H9 (cell line): ENCODE results near the gene CLEC4G. TPM values are rescaled to one million over a fixed set of nuclear protein-coding genes. Genes with fewer than 3 reads are reported as not detected.
A peak's percentile ranks its signal among the peaks of the same experiment; 100 is the strongest.

Experiments used
- DNase-seq: peaks from one replicate; pipeline ENCODE4 v3.0.0-alpha.2; 2017
- H2AFZ ChIP-seq: one replicate; pipeline ENCODE4 v1.6.1; 2013; ENCODE audit warnings: mild to moderate bottlenecking, low read length, control low read depth, moderate library complexity
- H2AK5ac ChIP-seq: 2 replicates; pipeline ENCODE4 v1.6.1; 2013; ENCODE audit warnings: low read length, control low read depth, mixed read lengths; ENCODE audit not compliant: insufficient read length
- H2BK120ac ChIP-seq: one replicate; pipeline ENCODE4 v1.6.1; 2013; ENCODE audit warnings: low read depth, mild to moderate bottlenecking, low read length, control low read depth, inconsistent platforms; ENCODE audit not compliant: poor library complexity, severe bottlenecking
- H2BK12ac ChIP-seq: 2 replicates; pipeline ENCODE4 v1.6.1; 2013; ENCODE audit warnings: low read length, control low read depth, mixed read lengths, low read depth; ENCODE audit not compliant: insufficient read length
- H2BK15ac ChIP-seq: 2 replicates; pipeline ENCODE4 v1.6.1; 2013; ENCODE audit warnings: low read depth, low read length, control low read depth
- H2BK20ac ChIP-seq: one replicate; pipeline ENCODE4 v1.6.1; 2013; ENCODE audit warnings: low read depth, mild to moderate bottlenecking, low read length, control low read depth, inconsistent platforms; ENCODE audit not compliant: poor library complexity, severe bottlenecking
- H2BK5ac ChIP-seq: 2 replicates; pipeline ENCODE4 v1.6.1; 2013; ENCODE audit warnings: low read length, control low read depth, mixed read lengths; ENCODE audit not compliant: insufficient read length
- H3K14ac ChIP-seq: 2 replicates; pipeline ENCODE4 v1.6.1; 2013; ENCODE audit warnings: low read length, control low read depth; ENCODE audit not compliant: insufficient read depth
- H3K18ac ChIP-seq: 2 replicates; pipeline ENCODE4 v1.6.1; 2013; ENCODE audit warnings: low read depth, mild to moderate bottlenecking, mixed read lengths, low read length, control low read depth; ENCODE audit not compliant: insufficient read length
- H3K23ac ChIP-seq: 2 replicates; pipeline ENCODE4 v1.6.1; 2013; ENCODE audit warnings: low read length, control low read depth, mixed read lengths, low read depth; ENCODE audit not compliant: insufficient read length
- H3K23me2 ChIP-seq: 2 replicates; pipeline ENCODE4 v1.6.1; 2013; ENCODE audit warnings: low read depth, mild to moderate bottlenecking, mixed read lengths, low read length, control low read depth; ENCODE audit not compliant: insufficient read length, poor library complexity, severe bottlenecking
- H3K27ac ChIP-seq: 2 replicates; pipeline ENCODE4 v1.5.1; 2013; ENCODE audit warnings: low read length, control low read depth, mixed read lengths, low read depth; ENCODE audit not compliant: insufficient read length
- H3K27me3 ChIP-seq: 2 replicates; pipeline ENCODE4 v1.6.1; 2013; ENCODE audit warnings: low read length, control low read depth, inconsistent platforms; ENCODE audit not compliant: insufficient read depth
- H3K4ac ChIP-seq: 2 replicates; pipeline ENCODE4 v1.6.1; 2013; ENCODE audit warnings: low read depth, mild to moderate bottlenecking, control low read depth, inconsistent platforms, low read length, moderate library complexity
- H3K4me1 ChIP-seq: 2 replicates; pipeline ENCODE4 v1.6.1; 2013; ENCODE audit warnings: low read length, control low read depth, inconsistent platforms; ENCODE audit not compliant: insufficient read depth
- H3K4me2 ChIP-seq: 2 replicates; pipeline ENCODE4 v1.6.1; 2013; ENCODE audit warnings: low read length, control low read depth, mixed read lengths; ENCODE audit not compliant: insufficient read length, insufficient read depth
- H3K56ac ChIP-seq: 2 replicates; pipeline ENCODE4 v1.6.1; 2013; ENCODE audit warnings: low read depth, mild to moderate bottlenecking, mixed read lengths, low read length, control low read depth; ENCODE audit not compliant: insufficient read length
- H3K79me1 ChIP-seq: 2 replicates; pipeline ENCODE4 v1.6.1; 2013; ENCODE audit warnings: low read depth, mild to moderate bottlenecking, moderate library complexity, low read length, control low read depth, inconsistent platforms; ENCODE audit not compliant: insufficient read depth, poor library complexity, severe bottlenecking
- H3K79me2 ChIP-seq: 2 replicates; pipeline ENCODE4 v1.6.1; 2013; ENCODE audit warnings: low read length, control low read depth, inconsistent platforms; ENCODE audit not compliant: insufficient read depth
- H3K9ac ChIP-seq: 2 replicates; pipeline ENCODE4 v1.6.1; 2013; ENCODE audit warnings: low read length, control low read depth, mixed read lengths; ENCODE audit not compliant: insufficient read length; ENCODE audit errors: extremely low read depth
- H3K9me3 ChIP-seq: one replicate; pipeline ENCODE4 v1.6.1; 2013; ENCODE audit warnings: low read depth, low read length, inconsistent platforms; ENCODE audit not compliant: control insufficient read depth
- H3T11ph ChIP-seq: one replicate; pipeline ENCODE4 v1.6.1; 2013; ENCODE audit warnings: mild to moderate bottlenecking, low read length, control low read depth, inconsistent platforms
- H4K20me1 ChIP-seq: one replicate; pipeline ENCODE4 v1.6.1; 2013; ENCODE audit not compliant: control insufficient read depth, insufficient read length, insufficient read depth
- H4K5ac ChIP-seq: 2 replicates; pipeline ENCODE4 v1.6.1; 2013; ENCODE audit warnings: low read depth, mild to moderate bottlenecking, mixed read lengths, low read length, control low read depth; ENCODE audit not compliant: insufficient read length
- H4K8ac ChIP-seq: replicated peaks from 2 replicates; pipeline ENCODE4 v1.6.1; 2013; ENCODE audit warnings: low read length, control low read depth, mixed read lengths, low read depth; ENCODE audit not compliant: insufficient read length
- H4K91ac ChIP-seq: 2 replicates; pipeline ENCODE4 v1.6.1; 2013; ENCODE audit warnings: low read depth, mild to moderate bottlenecking, moderate library complexity, mixed read lengths, low read length, control low read depth; ENCODE audit not compliant: insufficient read length
- H3K27ac Mint-ChIP-seq, 3 experiments: 2 replicates in 2 of 3; 3 replicates in 1 of 3; pipeline ENCODE4 v1.8.0; 2020 to 2021; ENCODE audit warnings: mixed read lengths in 3 of 3, mild to moderate bottlenecking in 1 of 3, moderate library complexity in 1 of 3
- H3K27me3 Mint-ChIP-seq: 2 replicates; pipeline ENCODE4 v1.8.0; 2021; ENCODE audit warnings: low read depth, mild to moderate bottlenecking, moderate library complexity, mixed read lengths
- H3K36me3 Mint-ChIP-seq, 3 experiments: 2 replicates in 2 of 3; 3 replicates in 1 of 3; pipeline ENCODE4 v1.8.0; 2020 to 2021; ENCODE audit warnings: low read depth in 3 of 3, mixed read lengths in 3 of 3; ENCODE audit not compliant: insufficient read depth in 1 of 3
- H3K4me1 Mint-ChIP-seq, 2 experiments: 2 replicates each; pipeline ENCODE4 v1.8.0; 2020; ENCODE audit warnings: mixed read lengths in 2 of 2
- H3K4me3 Mint-ChIP-seq, 2 experiments: 2 replicates in 1 of 2; 3 replicates in 1 of 2; pipeline ENCODE4 v1.8.0; 2020 to 2021; ENCODE audit warnings: mild to moderate bottlenecking in 2 of 2, mixed read lengths in 2 of 2, moderate library complexity in 1 of 2
- H3K9me3 Mint-ChIP-seq, 2 experiments: 2 replicates in 1 of 2; 3 replicates in 1 of 2; pipeline ENCODE4 v1.8.0; 2020; ENCODE audit warnings: mild to moderate bottlenecking in 2 of 2, mixed read lengths in 2 of 2, moderate library complexity in 1 of 2
- WGBS: extraction: QIAGEN DNeasy Blood & Tissue Kit; methylation state at CpG from one replicate; pipeline ENCODE4 v1.1.7; 2013; ENCODE audit warnings: missing lambda C conversion rate, low lambda C conversion rate, mixed read lengths; ENCODE audit not compliant: insufficient read length; ENCODE audit errors: extremely low coverage; 5-methylcytosine and 5-hydroxymethylcytosine counted together
- total RNA-seq: library from RNA; stranded (reverse); gene quantifications from 2 replicates; pipeline ENCODE4 v1.2.1, GENCODE V29; 2021
- TF ChIP-seq, protein P1 (sequence below): fragments of 200-600 bp; sonication (generic); conservative IDR thresholded peaks from 3 replicates; pipeline ENCODE4 v1.8.0; 2021; ENCODE audit warnings: antibody characterized with exemption, mild to moderate bottlenecking

Gene CLEC4G
- total RNA-seq, 1 experiment from 2014 or later: not detected

DNA sequence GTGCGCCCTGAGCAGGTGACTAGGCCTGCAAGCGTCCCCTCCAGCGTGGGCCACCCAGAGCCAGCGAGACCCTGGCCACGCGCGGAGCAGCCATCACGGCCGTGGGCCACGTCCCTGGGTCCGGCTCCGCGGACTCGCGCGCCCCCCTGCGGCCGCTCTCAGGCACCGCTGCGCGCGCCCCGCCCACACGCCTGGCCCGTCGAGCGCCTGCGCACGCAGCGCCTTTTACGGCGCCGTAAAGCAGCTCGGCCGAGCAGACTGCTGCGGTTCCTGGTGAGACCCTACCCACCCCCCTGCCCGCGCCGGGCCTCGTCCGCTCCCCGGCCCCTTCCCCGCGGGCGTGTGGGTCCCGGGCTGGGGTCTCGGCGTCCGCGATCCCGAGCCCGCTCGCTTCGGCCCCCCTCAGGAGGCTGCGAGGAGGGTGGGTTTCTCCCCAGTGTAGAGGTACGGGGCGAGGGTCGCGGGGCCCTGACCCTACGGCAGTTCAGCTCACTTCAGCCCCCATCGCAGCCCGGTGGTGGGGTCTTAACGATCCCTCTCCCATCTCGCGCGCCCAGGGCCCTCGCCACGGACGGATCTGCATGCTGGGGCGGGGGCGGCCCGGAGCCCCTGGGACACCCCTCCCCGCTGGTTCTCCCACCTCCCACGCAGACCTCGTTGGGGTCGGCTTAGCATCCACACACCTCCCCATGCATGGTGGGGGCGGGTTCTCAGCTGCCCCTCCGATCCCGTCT is 51.1 kb downstream of the CLEC4G start, which contains the start of gene TRAPPC5:
TSS of gene TRAPPC5 (plus strand) at position 228 of the 734 bp plus-strand sequence. CDS start 1,421 bp downstream, outside the sequence.
- Histone ChIP-seq H3K23me2 (peaks cover 7% of the 10 kb centered on the region), H3K27me3 (no peaks in the 10 kb centered on the region), H3K4ac (no peak within 1 kb of the TSS), H2AK5ac (no peak within 1 kb of the TSS), H3K4me1 (no peaks in the 10 kb centered on the region), H3T11ph (no peak within 1 kb of the TSS), H2BK15ac (no peak within 1 kb of the TSS), H4K8ac (no peak within 1 kb of the TSS), H3K14ac (peak within 1 kb of the TSS; percentile 39; the same call in 1 of the 2 replicates), H3K4me2 (peak within 1 kb of the TSS; percentile 60), H2BK12ac (no peak within 1 kb of the TSS), H3K27ac (no peak within 1 kb of the TSS), H2BK5ac (no peak within 1 kb of the TSS), H2BK20ac (no peak within 1 kb of the TSS), H3K79me2 (no peaks in the 10 kb centered on the region), H4K5ac (no peak within 1 kb of the TSS), H3K18ac (no peak within 1 kb of the TSS), H4K20me1 (no peaks in the 10 kb centered on the region), H4K91ac (no peak within 1 kb of the TSS), H3K56ac (no peak within 1 kb of the TSS), H2BK120ac (no peak within 1 kb of the TSS), H3K23ac (no peak within 1 kb of the TSS), H2AFZ (no peak within 1 kb of the TSS), H3K79me1 (no peaks in the 10 kb centered on the region), H3K9ac (peak within 1 kb of the TSS; percentile 45), H3K9me3 (no peaks in the 10 kb centered on the region)
- H3K27me3 Mint-ChIP-seq: peaks cover 42% of the 10 kb centered on the region
- H3K27ac Mint-ChIP-seq: peak within 1 kb of the TSS in 1 of 3 experiments; percentile 52; a peak in 2 of 7 replicates
- H3K36me3 Mint-ChIP-seq: peaks cover 6 to 23% (median 16%) of the 10 kb centered on the region in 3 experiments
- H3K9me3 Mint-ChIP-seq: no peaks in the 10 kb centered on the region; a peak in 1 of 5 replicates
- H3K4me3 Mint-ChIP-seq: peak within 1 kb of the TSS; percentile 86 to 89
- peak; percentile 89 for DNase-seq
- H3K4me1 Mint-ChIP-seq: peaks cover 17 to 29% of the 10 kb centered on the region in 2 experiments
- whole genome bisulfite sequencing: no CpG with 5 or more reads among the region's 79 CpGs
- TF ChIP-seq, protein P1, sequence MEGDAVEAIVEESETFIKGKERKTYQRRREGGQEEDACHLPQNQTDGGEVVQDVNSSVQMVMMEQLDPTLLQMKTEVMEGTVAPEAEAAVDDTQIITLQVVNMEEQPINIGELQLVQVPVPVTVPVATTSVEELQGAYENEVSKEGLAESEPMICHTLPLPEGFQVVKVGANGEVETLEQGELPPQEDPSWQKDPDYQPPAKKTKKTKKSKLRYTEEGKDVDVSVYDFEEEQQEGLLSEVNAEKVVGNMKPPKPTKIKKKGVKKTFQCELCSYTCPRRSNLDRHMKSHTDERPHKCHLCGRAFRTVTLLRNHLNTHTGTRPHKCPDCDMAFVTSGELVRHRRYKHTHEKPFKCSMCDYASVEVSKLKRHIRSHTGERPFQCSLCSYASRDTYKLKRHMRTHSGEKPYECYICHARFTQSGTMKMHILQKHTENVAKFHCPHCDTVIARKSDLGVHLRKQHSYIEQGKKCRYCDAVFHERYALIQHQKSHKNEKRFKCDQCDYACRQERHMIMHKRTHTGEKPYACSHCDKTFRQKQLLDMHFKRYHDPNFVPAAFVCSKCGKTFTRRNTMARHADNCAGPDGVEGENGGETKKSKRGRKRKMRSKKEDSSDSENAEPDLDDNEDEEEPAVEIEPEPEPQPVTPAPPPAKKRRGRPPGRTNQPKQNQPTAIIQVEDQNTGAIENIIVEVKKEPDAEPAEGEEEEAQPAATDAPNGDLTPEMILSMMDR: peak; percentile 96
